Stimulated activated naive CD8-positive, alpha-beta T cell treated with anti-CD3 and anti-CD28 coated beads, Interleukin-15, Interleukin-2, amounts not matched to agents 100 ng/mL and 50 ng/mL, for 24 hours (primary cell): ENCODE results near the gene FEM1B.

Source experiments
- H3K27ac Mint-ChIP-seq: one replicate; pipeline ENCODE4 v1.8.0; 2021; ENCODE audit warnings: mild to moderate bottlenecking, mixed read lengths
- H3K27me3 Mint-ChIP-seq: one replicate; pipeline ENCODE4 v1.8.0; 2021; ENCODE audit warnings: mixed read lengths
- H3K36me3 Mint-ChIP-seq: one replicate; pipeline ENCODE4 v1.8.0; 2021; ENCODE audit warnings: low read depth, mixed read lengths
- H3K4me1 Mint-ChIP-seq: one replicate; pipeline ENCODE4 v1.8.0; 2021; ENCODE audit warnings: low read depth, mixed read lengths
- H3K4me3 Mint-ChIP-seq: one replicate; pipeline ENCODE4 v1.8.0; 2021; ENCODE audit warnings: mild to moderate bottlenecking, mixed read lengths
- H3K9me3 Mint-ChIP-seq: one replicate; pipeline ENCODE4 v1.8.0; 2021; ENCODE audit warnings: mixed read lengths

The FEM1B gene

DNA sequence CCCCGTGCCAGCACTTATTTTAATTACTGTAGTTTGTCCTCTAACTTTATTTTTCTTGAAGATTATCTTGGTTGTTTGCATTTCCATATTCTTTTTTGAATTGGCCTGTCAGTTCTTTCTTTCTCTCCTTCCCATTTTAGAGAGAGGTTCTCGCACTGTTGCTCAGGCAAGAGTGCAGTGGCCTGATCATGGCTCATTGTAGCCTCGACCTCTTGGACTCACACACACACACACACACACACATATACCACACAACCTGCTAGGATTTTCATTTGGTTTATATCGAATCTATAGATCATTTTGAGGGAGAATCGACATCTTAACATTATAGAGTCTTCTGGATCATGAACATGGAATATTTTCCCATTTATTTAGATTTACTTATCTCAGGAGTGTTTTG lies 8.7 kb downstream of the FEM1B start:
- H3K36me3 Mint-ChIP-seq, result peaks cover 61% of the 10 kb centered on the region
- H3K4me1 Mint-ChIP-seq, result peaks cover 87% of the 10 kb centered on the region
- peak overlapping the region; percentile 39 for H3K27ac Mint-ChIP-seq
- peak overlapping the region; percentile 3 for H3K4me3 Mint-ChIP-seq
- H3K27me3 Mint-ChIP-seq, result no peaks in the 10 kb centered on the region
- H3K9me3 Mint-ChIP-seq, result no peaks in the 10 kb centered on the region

DNA sequence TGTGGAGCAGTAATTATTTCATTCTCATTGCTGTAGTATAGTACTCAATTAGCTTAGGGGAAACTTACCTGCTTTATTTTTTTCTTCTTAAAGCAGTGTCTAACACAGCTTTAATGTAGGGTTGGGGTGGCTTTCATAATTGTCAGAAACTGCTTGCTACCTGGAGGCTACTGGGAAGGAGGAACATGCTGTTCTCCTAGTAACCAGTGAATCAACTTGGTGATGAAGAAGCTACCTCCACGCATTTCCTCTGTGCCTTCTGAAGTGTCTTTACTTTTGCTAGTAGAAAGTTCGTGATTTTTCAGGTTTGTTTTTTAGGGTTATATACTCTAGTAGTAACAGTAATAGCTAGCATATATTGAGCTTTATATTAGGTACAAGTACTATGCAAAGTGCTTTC lies 11.5 kb downstream of the FEM1B start:
- no peak overlapping the region for H3K27ac Mint-ChIP-seq
- H3K36me3 Mint-ChIP-seq, result peaks cover 64% of the 10 kb centered on the region
- peaks cover 83% of the 10 kb centered on the region for H3K4me1 Mint-ChIP-seq
- no peak overlapping the region for H3K4me3 Mint-ChIP-seq
- H3K27me3 Mint-ChIP-seq, result no peaks in the 10 kb centered on the region
- no peaks in the 10 kb centered on the region for H3K9me3 Mint-ChIP-seq

DNA sequence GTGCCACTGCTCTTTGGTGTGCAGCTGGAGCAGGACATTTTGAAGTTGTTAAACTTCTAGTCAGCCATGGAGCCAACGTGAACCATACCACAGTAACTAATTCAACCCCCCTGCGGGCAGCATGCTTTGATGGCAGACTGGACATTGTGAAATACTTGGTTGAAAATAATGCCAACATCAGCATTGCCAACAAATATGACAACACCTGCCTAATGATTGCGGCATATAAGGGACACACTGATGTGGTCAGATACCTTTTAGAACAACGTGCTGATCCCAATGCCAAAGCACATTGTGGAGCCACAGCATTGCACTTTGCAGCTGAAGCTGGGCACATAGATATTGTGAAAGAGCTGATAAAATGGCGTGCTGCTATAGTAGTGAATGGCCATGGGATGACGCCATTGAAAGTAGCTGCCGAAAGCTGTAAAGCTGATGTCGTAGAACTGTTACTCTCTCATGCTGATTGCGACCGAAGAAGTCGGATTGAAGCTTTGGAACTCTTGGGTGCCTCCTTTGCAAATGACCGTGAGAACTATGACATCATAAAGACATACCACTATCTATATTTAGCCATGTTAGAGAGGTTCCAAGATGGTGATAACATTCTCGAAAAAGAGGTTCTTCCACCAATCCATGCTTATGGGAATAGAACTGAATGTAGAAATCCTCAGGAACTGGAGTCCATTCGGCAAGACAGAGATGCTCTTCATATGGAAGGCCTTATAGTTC lies 12.2 kb downstream of the FEM1B start:
- H3K27ac Mint-ChIP-seq, result no peak overlapping the region

DNA sequence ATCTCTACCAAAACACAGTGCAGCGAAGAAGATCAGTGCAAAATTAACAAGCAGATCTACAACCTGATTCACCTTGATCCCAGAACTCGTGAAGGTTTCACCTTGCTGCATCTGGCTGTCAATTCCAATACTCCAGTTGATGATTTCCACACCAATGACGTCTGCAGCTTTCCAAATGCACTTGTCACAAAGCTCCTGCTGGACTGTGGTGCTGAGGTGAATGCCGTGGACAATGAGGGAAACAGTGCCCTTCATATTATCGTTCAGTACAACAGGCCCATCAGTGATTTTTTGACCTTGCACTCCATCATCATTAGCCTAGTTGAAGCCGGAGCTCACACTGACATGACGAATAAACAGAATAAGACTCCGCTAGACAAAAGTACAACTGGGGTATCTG lies 13.2 kb downstream of the FEM1B start:
- H3K9me3 Mint-ChIP-seq, result no peaks in the 10 kb centered on the region
- no peaks in the 10 kb centered on the region for H3K27me3 Mint-ChIP-seq
- no peak overlapping the region for H3K4me3 Mint-ChIP-seq
- peaks cover 49% of the 10 kb centered on the region for H3K36me3 Mint-ChIP-seq
- H3K27ac Mint-ChIP-seq, result no peak overlapping the region
- peaks cover 72% of the 10 kb centered on the region for H3K4me1 Mint-ChIP-seq

More for the DNA sequence above, 12.2 kb downstream of the FEM1B start:
- Mint-ChIP-seq H3K9me3 (no peaks in the 10 kb centered on the region), H3K4me3 (no peak overlapping the region), H3K4me1 (peaks cover 81% of the 10 kb centered on the region), H3K36me3 (peaks cover 59% of the 10 kb centered on the region), H3K27me3 (no peaks in the 10 kb centered on the region)

DNA sequence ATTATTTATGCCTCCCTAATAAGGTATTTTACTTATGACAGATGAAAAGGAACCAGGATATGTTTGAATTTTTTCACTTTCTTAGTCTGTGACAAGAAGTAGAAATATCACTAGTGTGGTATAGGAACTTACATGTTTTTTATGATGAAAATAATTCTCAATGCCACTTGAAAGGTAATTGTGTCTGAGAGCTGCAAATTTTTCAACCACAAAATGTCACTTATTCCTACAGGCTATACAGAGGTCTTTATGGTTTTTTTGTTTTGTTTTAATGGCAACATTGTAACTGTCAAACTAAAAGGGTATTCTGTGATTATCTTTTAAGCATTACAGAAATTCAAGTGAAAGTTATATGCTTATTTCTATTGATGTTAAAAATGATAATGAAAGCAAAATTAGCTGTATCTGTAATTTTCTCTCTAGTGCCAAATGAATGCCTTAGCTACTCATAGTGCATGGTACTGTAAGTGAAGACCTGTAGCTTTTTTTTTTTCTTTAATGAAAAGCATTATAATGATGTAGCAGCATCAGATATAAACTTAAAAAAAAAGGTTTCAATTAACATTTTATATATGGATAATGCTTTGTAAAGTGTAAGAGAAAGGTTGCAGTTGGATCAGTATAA lies 14.7 kb downstream of the FEM1B start:
- no peaks in the 10 kb centered on the region for H3K27me3 Mint-ChIP-seq
- H3K9me3 Mint-ChIP-seq, result no peaks in the 10 kb centered on the region
- H3K27ac Mint-ChIP-seq, result peak overlapping the region; percentile 69
- H3K4me3 Mint-ChIP-seq, result no peak overlapping the region
- H3K4me1 Mint-ChIP-seq, result peaks cover 60% of the 10 kb centered on the region
- peaks cover 51% of the 10 kb centered on the region for H3K36me3 Mint-ChIP-seq

DNA sequence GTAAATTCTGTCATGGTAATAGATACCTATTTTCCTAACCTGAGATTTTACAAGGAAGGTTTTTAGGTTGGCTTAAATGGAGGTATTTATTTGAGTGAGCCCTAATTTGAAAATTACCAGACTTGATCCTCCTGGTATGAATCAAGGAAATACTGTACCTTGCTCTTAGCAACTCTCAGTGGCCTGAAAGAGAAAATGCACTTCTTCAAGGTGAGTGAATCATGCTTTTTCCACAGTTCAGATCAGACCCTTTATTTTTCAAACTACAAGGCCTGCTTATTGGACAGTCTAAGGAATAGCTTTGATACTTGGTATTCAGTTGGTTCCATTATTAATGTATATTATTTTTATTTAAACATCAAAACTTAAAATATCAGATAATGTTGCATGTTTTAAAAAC lies 15.4 kb downstream of the FEM1B start:
- H3K27ac Mint-ChIP-seq, result peak overlapping the region; percentile 69
- H3K36me3 Mint-ChIP-seq, result peaks cover 51% of the 10 kb centered on the region
- no peak overlapping the region for H3K4me3 Mint-ChIP-seq
- H3K9me3 Mint-ChIP-seq, result no peaks in the 10 kb centered on the region
- peaks cover 56% of the 10 kb centered on the region for H3K4me1 Mint-ChIP-seq
- no peaks in the 10 kb centered on the region for H3K27me3 Mint-ChIP-seq

DNA sequence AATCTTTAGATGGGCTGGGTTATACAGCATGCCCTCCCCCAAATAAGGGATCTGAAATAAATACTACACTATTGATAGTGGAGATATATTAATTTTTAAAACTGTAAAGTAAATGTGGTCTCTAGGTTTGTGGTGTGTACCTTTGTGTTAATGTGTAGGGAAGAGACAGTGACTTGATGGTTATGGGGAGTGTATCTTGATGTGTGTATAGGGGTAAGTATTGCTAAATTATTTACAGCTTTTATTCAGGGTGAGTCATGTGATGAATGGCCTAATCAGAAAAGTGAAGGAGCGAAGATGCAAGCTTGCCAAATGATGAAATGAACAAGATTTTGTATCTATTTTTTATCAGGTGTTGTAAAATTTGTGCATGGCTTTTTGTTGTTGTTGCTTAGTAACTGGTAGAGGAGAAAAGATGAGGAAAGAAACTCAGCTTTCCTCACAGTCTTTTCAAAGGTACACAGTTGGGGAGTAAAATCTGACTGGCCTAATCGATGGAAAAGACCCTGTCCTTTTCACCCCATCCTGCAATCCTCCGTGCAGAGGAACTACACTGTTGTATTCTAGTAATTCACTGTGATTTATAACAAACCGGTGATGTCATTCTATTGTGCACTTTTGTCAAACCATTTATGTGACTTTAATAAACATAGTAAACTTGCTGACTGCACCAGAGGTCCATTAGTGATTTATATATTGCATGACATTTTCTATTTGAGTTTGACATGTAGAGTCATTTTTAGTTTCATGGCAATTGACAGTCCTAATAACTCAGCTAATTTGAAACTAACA lies 17.7 kb downstream of the FEM1B start:
- Mint-ChIP-seq H3K4me3 (no peak overlapping the region), H3K36me3 (peaks cover 39% of the 10 kb centered on the region), H3K4me1 (peaks cover 52% of the 10 kb centered on the region), H3K27ac (no peak overlapping the region), H3K9me3 (no peaks in the 10 kb centered on the region), H3K27me3 (no peaks in the 10 kb centered on the region)

DNA sequence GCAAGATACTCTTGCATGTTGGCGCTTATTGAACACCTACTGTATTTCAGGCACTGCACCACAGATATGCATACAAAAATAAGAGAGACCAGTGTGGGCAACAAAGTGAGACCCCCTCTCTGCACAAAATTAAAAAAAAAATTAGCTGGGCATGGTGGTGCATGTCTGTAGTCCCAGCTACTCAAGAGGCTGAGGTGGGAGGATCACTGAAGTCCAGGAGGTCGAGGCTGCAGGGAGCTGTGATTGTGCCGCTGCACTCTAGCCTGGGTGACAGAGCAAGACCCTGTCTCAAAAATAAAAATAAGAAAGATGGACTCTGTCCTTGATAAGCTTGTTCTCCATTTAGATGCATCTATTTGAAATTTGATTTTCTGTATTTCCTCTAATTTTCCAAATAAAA lies 20.8 kb downstream of the FEM1B start:
- no peaks in the 10 kb centered on the region for H3K27me3 Mint-ChIP-seq
- peak overlapping the region; percentile 64 for H3K27ac Mint-ChIP-seq
- H3K4me3 Mint-ChIP-seq, result peak overlapping the region; percentile 70
- H3K4me1 Mint-ChIP-seq, result peaks cover 29% of the 10 kb centered on the region
- H3K9me3 Mint-ChIP-seq, result no peaks in the 10 kb centered on the region
- peaks cover 28% of the 10 kb centered on the region for H3K36me3 Mint-ChIP-seq

DNA sequence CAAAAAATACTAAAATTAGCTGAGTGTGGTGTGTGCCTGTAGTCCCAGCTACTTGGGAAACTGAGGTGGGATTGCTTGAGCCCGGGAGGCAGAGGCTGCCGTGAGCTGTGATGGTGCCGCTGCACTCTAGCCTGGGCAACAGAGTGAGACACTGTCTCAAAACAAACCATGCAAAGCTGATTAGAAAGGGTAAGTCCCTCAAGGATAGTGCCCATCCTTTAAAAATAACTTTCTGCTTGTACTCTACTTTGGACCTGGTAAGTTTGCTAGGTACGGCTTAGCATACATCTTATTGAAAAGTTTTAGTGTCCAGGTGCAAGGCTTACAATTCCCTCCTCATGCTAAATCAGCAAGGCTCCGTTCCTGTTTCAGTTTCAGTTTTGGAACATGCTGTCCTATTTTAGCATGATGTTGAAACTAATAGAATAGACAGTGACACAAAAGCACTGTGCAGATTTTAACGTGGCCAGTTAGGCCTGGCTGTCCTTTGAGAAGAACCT lies 21.4 kb downstream of the FEM1B start:
- Mint-ChIP-seq H3K9me3 (no peaks in the 10 kb centered on the region), H3K4me1 (peaks cover 29% of the 10 kb centered on the region), H3K36me3 (peaks cover 23% of the 10 kb centered on the region), H3K27me3 (no peaks in the 10 kb centered on the region), H3K27ac (peak overlapping the region; percentile 64), H3K4me3 (peak overlapping the region; percentile 70)

DNA sequence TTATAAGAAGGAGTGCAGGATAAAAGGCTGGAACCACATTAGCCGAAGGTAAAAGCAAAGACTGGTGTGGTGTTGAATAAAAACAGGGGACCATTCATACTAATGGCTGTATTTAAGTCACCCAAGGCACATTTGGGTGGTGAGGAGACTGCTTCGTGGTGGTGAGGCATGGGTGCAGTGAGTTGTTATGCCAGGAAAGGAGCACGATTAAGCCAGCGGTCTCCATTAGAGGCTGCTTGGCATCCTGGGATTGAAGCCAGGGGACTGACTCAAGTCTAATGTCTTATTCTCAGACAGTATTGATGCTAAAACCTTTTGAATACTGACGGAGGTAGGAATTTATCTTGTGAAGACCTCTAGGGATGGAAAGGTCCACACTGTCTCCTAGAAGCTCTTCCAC lies 21.9 kb downstream of the FEM1B start:
- Mint-ChIP-seq H3K27me3 (no peaks in the 10 kb centered on the region), H3K36me3 (peaks cover 22% of the 10 kb centered on the region), H3K4me1 (peaks cover 26% of the 10 kb centered on the region), H3K27ac (peak overlapping the region; percentile 64), H3K4me3 (peak overlapping the region; percentile 70), H3K9me3 (no peaks in the 10 kb centered on the region)

DNA sequence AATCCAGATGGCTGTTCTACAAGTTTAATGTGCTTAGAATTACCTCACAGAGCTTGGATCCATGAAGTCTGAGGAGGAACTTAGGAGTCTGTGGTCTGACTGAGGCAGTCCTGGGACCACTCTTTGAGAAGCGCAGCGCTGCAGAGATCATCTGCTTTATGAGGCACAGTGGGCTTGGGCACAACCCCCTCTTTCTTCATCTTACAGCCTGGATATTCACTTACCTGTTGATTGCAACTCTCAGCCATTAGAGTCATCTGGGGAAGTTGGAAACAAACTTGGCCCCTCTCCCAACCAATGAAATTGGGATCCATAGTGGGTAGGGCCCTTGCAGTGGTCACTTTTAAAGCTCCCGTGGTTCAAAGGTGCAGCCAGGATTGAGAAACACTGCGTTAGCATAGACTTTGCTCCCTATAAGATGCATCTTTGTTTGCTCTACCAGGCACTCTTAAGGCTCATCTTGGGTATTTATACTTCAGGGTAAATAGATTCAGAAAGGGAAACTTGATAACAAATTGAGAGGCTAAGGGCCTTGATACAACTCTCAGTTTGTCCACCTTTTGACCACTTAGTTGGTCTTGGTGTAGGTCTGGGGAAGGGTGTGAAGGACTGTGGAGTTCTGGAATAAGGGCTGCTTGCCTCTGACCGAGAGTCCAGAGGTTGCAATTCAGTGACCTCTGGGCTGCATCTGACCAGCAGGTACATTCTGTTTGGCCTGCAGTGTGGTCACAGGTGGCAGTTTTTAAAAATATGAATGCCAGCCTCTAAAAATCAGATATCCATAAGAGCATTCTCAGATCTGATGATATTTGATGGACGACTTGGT lies 22.8 kb downstream of the FEM1B start:
- no peaks in the 10 kb centered on the region for H3K9me3 Mint-ChIP-seq
- peaks cover 22% of the 10 kb centered on the region for H3K36me3 Mint-ChIP-seq

DNA sequence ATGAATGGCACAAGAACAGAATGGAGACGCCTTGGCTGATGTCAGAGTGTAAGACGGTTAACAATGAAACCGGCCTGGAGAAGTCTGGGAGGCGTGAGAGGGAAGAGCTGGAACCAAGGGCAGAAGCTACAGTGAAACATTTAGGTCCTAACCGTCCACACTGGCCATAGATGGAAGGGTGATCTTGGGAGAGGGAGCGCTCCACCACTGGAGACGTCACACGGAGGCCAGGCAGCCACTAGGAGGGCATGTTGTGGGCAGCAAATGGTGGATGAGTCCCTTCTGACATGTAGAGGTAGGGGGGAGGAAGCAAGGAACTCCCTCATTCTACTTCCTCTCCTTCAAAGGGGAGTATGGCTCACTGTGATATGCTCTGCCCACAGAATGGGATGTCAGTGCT lies 23.8 kb downstream of the FEM1B start:
- Mint-ChIP-seq H3K9me3 (no peaks in the 10 kb centered on the region), H3K36me3 (peaks cover 16% of the 10 kb centered on the region), H3K4me3 (no peak overlapping the region), H3K27ac (no peak overlapping the region), H3K27me3 (no peaks in the 10 kb centered on the region), H3K4me1 (peaks cover 29% of the 10 kb centered on the region)

More for the DNA sequence above, 22.8 kb downstream of the FEM1B start:
- H3K4me1 Mint-ChIP-seq, result peaks cover 26% of the 10 kb centered on the region
- no peak overlapping the region for H3K27ac Mint-ChIP-seq
- H3K4me3 Mint-ChIP-seq, result no peak overlapping the region
- no peaks in the 10 kb centered on the region for H3K27me3 Mint-ChIP-seq

DNA sequence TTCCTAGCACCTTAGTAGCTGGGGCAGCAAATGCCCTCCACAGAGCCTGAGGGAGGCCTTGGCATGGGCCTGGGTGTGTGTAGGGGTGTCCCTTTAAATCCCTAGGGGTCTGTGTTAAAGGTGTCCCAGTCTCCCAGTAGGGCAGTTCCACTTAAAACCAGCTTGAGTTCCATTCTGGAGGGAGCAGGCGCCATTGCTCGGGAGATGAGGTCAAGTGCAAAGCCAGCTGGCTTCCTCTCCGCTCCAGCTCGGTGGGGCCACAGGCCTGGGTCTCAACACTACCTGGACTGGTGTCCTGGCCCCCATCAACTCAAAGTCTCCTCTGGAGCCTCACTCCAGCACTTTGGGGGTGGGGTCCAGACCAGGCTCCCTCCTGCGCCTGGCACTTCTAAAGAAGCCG lies 25.2 kb downstream of the FEM1B start:
- Mint-ChIP-seq H3K9me3 (no peaks in the 10 kb centered on the region), H3K4me1 (peaks cover 34% of the 10 kb centered on the region), H3K27me3 (no peaks in the 10 kb centered on the region), H3K4me3 (no peak overlapping the region), H3K27ac (no peak overlapping the region), H3K36me3 (peaks cover 7% of the 10 kb centered on the region)

DNA sequence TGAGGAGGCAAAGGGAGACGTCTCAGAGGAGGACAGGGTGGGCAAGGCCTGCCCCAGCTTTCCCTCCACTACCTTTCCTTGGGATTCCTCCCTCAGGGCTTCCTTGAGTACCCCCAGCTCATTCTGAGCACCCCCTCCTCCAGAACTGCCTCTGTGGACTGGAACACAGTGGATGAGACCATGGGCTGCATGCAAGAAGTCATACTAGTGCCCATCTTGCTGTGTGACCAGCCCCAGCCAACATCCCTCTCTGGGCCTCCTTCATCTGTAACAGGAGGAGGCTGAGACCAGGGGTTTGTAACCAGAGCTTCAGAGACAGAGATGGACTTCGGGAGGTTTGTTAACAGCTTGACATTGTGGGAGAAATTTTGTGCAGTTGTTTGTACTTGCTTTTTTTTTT lies 25.6 kb downstream of the FEM1B start:
- peaks cover 31% of the 10 kb centered on the region for H3K4me1 Mint-ChIP-seq
- H3K27me3 Mint-ChIP-seq, result no peaks in the 10 kb centered on the region
- no peak overlapping the region for H3K27ac Mint-ChIP-seq
- H3K9me3 Mint-ChIP-seq, result no peaks in the 10 kb centered on the region
- H3K4me3 Mint-ChIP-seq, result no peak overlapping the region
- H3K36me3 Mint-ChIP-seq, result peaks cover 4% of the 10 kb centered on the region
